GM13977 (cell line): ENCODE results near the gene ITSN1.

Experiments
- DNase-seq: peaks from one replicate; pipeline ENCODE4 v3.0.0; 2012; ENCODE audit warnings: low spot score
- CTCF ChIP-seq: IDR thresholded peaks from 2 replicates; pipeline ENCODE4 v1.5.1; 2012; ENCODE audit warnings: mild to moderate bottlenecking, control low read depth; ENCODE audit not compliant: insufficient read depth; ENCODE audit errors: extremely low read depth, missing control alignments
- in situ Hi-C: fragments of 300-500 bp; cut with MboI; formaldehyde crosslinking; loops from one replicate; pipeline ENCODE4 v1.12.0; 2022; ENCODE audit warnings: low sequenced_read_pairs, low pct_unique_long_range_greater_than_20kb, mixed read lengths, inconsistent platforms; ENCODE audit not compliant: unreplicated experiment

Gene ITSN1

GRCh38 chr21:33677450-33677849 lies 35.1 kb downstream of the ITSN1 start:
- TF ChIP-seq CTCF: no peak
- in situ Hi-C loops: no loop called here
- no peak for DNase-seq

- in situ Hi-C loops: no loop called here
- no peak for DNase-seq
- no peak for TF ChIP-seq CTCF
Observed at GRCh38 chr21:33680870-33681269, 38.6 kb downstream of the ITSN1 start.

GRCh38 chr21:33682992-33683627 lies 40.8 kb downstream of the ITSN1 start:
- DNase-seq: no peak
- in situ Hi-C loops: no loop called here
- TF ChIP-seq CTCF: no peak

GRCh38 chr21:33684068-33684467 lies 41.8 kb downstream of the ITSN1 start:
- TF ChIP-seq CTCF: no peak
- in situ Hi-C loops: no loop called here
- DNase-seq: no peak

- in situ Hi-C loops: no loop called here
- TF ChIP-seq CTCF: no peak
- DNase-seq: no peak
Observed at GRCh38 chr21:33684923-33685560, 42.7 kb downstream of the ITSN1 start.

- in situ Hi-C loops: no loop called here
Observed at GRCh38 chr21:33685613-33686197, 43.4 kb downstream of the ITSN1 start.

More at GRCh38 chr21:33685613-33686197, 43.4 kb downstream of the ITSN1 start:
- TF ChIP-seq CTCF: no peak
- no peak for DNase-seq
